Uterus (tissue), 4 donors: ENCODE measurements around the gene SLC17A8. TPM values are rescaled to one million over a fixed set of nuclear protein-coding genes. Genes with fewer than 3 reads are reported as not detected.
"Not testable (repeated sequence)": the region's sequence is repeated elsewhere in the genome, so short reads cannot be mapped to it uniquely, and the experiment has no call there.

Experiments
- DNase-seq, 2 donors: peaks; one replicate each; pipeline ENCODE4 v3.0.0-alpha.2; 2019 to 2020
- H3K27ac ChIP-seq, 2 donors: fragments of 200-600 bp; sonication (generic); 1 replicate in 1 of 2; 2 replicates in 1 of 2; pipeline ENCODE4 v1.5.1; 2016 to 2018
- H3K27me3 ChIP-seq, 2 donors: fragments of 200-600 bp; sonication (generic); one replicate each; pipeline ENCODE4 v1.5.1; 2018 to 2019; ENCODE audit warnings: control low read depth in 1 of 2
- H3K36me3 ChIP-seq, 2 donors: fragments of 200-600 bp; sonication (generic); one replicate each; pipeline ENCODE4 v1.5.1; 2019; ENCODE audit warnings: control low read depth in 1 of 2
- H3K4me1 ChIP-seq, 2 donors: fragments of 200-600 bp; sonication (generic); one replicate each; pipeline ENCODE4 v1.5.1; 2018 to 2019; ENCODE audit warnings: control low read depth in 1 of 2
- H3K4me3 ChIP-seq, 2 donors: fragments of 200-600 bp; sonication (generic); 1 replicate in 1 of 2; 2 replicates in 1 of 2; pipeline ENCODE4 v1.5.1; 2018 to 2019; ENCODE audit warnings: mild to moderate bottlenecking in 1 of 2
- H3K9me3 ChIP-seq, 2 donors: fragments of 200-600 bp; sonication (generic); one replicate each; pipeline ENCODE4 v1.5.1; 2019; ENCODE audit warnings: control low read depth in 1 of 2
- POLR2A ChIP-seq, 2 donors: fragments of 450-650 bp; IDR thresholded peaks; one replicate each; pipeline ENCODE4 v1.6.1; 2016; ENCODE audit warnings: antibody characterized with exemption in 2 of 2, mild to moderate bottlenecking in 1 of 2, moderate library complexity in 1 of 2
- intact Hi-C: fragments of 100-400 bp; cut with DNase I; formaldehyde crosslinking; loops from one replicate; pipeline ENCODE4 v1.15.1; 2023; ENCODE audit warnings: low total_unique reads
- total RNA-seq, 4 donors: library from RNA; depleted of rRNA in 3 of 4; stranded (reverse); fragments of >200 nt in 3 of 4; gene quantifications; one replicate each; pipeline versions ENCODE4 v1.1.0 to v1.2.4, GENCODE V29; 2014 to 2023
- TF ChIP-seq, protein P1 (sequence below), 4 experiments: fragments of 200-600 bp in 2 of 4; fragments of 450-650 bp in 2 of 4; sonication (generic) in 2 of 4; IDR thresholded peaks; one replicate each; pipeline ENCODE4 v1.5.1; 2016 to 2019; ENCODE audit warnings: antibody characterized with exemption in 4 of 4, mild to moderate bottlenecking in 2 of 4, moderate library complexity in 1 of 4
- donor health status: DM: yes; HTN: yes; CAD: no.

SLC17A8 gene
- total RNA-seq, 4 donors from 2014 or later = 1.1 TPM; not detected in 3

GRCh38 chr12:100414739-100415138 is 57.9 kb downstream of the SLC17A8 start:
- TF ChIP-seq, protein P1, sequence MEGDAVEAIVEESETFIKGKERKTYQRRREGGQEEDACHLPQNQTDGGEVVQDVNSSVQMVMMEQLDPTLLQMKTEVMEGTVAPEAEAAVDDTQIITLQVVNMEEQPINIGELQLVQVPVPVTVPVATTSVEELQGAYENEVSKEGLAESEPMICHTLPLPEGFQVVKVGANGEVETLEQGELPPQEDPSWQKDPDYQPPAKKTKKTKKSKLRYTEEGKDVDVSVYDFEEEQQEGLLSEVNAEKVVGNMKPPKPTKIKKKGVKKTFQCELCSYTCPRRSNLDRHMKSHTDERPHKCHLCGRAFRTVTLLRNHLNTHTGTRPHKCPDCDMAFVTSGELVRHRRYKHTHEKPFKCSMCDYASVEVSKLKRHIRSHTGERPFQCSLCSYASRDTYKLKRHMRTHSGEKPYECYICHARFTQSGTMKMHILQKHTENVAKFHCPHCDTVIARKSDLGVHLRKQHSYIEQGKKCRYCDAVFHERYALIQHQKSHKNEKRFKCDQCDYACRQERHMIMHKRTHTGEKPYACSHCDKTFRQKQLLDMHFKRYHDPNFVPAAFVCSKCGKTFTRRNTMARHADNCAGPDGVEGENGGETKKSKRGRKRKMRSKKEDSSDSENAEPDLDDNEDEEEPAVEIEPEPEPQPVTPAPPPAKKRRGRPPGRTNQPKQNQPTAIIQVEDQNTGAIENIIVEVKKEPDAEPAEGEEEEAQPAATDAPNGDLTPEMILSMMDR (IDR thresholded peaks at IDR 0.05) = no peak
- TF ChIP-seq POLR2A (IDR thresholded peaks at IDR 0.05) = no peak
- Histone ChIP-seq H3K4me3 (no peak overlapping the region), H3K36me3 (no peaks in the 10 kb centered on the region), H3K4me1 (no peaks in the 10 kb centered on the region), H3K27me3 (no peaks in the 10 kb centered on the region), H3K27ac (no peak overlapping the region), H3K9me3 (no peaks in the 10 kb centered on the region)
- intact Hi-C loops = no loop called here
- no peak for DNase-seq

DNA sequence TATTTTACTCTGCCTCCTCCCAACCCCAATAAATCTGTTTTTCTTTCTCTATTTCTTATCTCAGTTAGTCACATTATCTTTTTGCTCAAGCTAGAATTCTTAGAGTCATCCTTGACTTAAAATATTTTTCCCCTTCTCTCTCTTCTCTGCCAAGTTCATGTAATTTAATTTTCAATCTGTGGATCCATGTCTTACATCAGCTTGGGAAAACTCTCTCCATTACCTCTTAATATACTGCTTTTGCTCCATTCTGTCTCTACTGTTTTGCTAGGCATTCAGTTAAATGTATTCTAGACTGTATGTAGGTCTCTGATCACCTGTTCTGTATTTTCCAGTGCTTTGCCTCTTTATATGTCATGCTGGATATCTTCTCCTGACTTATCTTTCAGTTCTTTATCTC is 65.8 kb downstream of the SLC17A8 start:
- Histone ChIP-seq H3K4me3 (no peak overlapping the region), H3K9me3 (no peaks in the 10 kb centered on the region), H3K27me3 (no peaks in the 10 kb centered on the region), H3K4me1 (no peaks in the 10 kb centered on the region), H3K27ac (no peak overlapping the region), H3K36me3 (no peaks in the 10 kb centered on the region)
- TF ChIP-seq, protein P1 (IDR thresholded peaks at IDR 0.05) = no peak
- no peak for TF ChIP-seq POLR2A (IDR thresholded peaks at IDR 0.05)
- no peak for DNase-seq
- intact Hi-C loops = no loop called here

- H3K4me1 ChIP-seq = no peaks in the 10 kb centered on the region
- H3K9me3 ChIP-seq = no peaks in the 10 kb centered on the region
- H3K36me3 ChIP-seq = no peaks in the 10 kb centered on the region
- no peak overlapping the region for H3K4me3 ChIP-seq
- no peak overlapping the region for H3K27ac ChIP-seq
- DNase-seq = no peak
- TF ChIP-seq, protein P1 (IDR thresholded peaks at IDR 0.05) = no peak
- TF ChIP-seq POLR2A (IDR thresholded peaks at IDR 0.05) = no peak
- H3K27me3 ChIP-seq = no peaks in the 10 kb centered on the region
- intact Hi-C loops = no loop called here
Measured at GRCh38 chr12:100426145-100426544, 69.3 kb downstream of the SLC17A8 start.

GRCh38 chr12:100427078-100427477 is 70.2 kb downstream of the SLC17A8 start:
- H3K36me3 ChIP-seq = no peaks in the 10 kb centered on the region
- no peak for DNase-seq
- TF ChIP-seq POLR2A (IDR thresholded peaks at IDR 0.05) = no peak
- TF ChIP-seq, protein P1 (IDR thresholded peaks at IDR 0.05) = no peak
- no peaks in the 10 kb centered on the region for H3K9me3 ChIP-seq
- H3K4me1 ChIP-seq = no peaks in the 10 kb centered on the region
- no peaks in the 10 kb centered on the region for H3K27me3 ChIP-seq
- intact Hi-C loops = no loop called here
- H3K27ac ChIP-seq = no peak overlapping the region
- H3K4me3 ChIP-seq = no peak overlapping the region

DNA sequence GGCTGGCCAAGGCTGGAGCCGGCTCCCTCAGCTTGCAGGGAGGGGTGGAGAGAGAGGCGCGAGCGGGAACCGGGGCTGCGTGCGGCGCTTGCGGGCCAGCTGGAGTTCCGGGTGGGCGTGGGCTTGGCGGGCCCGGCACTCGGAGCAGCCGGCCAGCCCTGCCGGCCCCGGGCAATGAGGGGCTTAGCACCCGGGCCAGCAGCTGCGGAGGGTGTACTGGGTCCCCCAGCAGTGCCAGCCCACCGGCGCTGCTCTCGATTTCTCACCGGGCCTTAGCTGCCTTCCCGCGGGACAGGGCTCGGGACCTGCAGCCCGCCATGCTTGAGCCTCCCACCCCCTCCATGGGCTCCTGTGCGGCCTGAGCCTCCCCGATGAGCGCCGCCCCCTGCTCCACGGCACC is 73.4 kb downstream of the SLC17A8 start:
- H3K36me3 ChIP-seq, DNase-seq, H3K9me3 ChIP-seq, intact Hi-C loops, H3K4me3 ChIP-seq, H3K27ac ChIP-seq, H3K4me1 ChIP-seq, H3K27me3 ChIP-seq: not testable (repeated sequence)

- Histone ChIP-seq H3K27me3 (no peaks in the 10 kb centered on the region), H3K36me3 (no peaks in the 10 kb centered on the region), H3K9me3 (no peaks in the 10 kb centered on the region), H3K4me3 (no peak overlapping the region), H3K27ac (no peak overlapping the region), H3K4me1 (no peaks in the 10 kb centered on the region)
- DNase-seq = no peak
- intact Hi-C loops = no loop called here
- no peak for TF ChIP-seq POLR2A (IDR thresholded peaks at IDR 0.05)
- TF ChIP-seq, protein P1 (IDR thresholded peaks at IDR 0.05) = no peak
Measured at GRCh38 chr12:100433701-100434100, 76.8 kb downstream of the SLC17A8 start.
